ENCODE data around the gene GYG1.

The GYG1 gene

GRCh38 chr3:148998297-148998696, 7.0 kb downstream of the GYG1 start:
- H3K4me3 Mint-ChIP-seq, result peak overlapping the region; percentile 8 to 62
- no peak for DNase-seq
- H3K27ac Mint-ChIP-seq, result peak overlapping the region; percentile 75 to 92
- peaks cover 64% of the 10 kb centered on the region for H3K36me3 Mint-ChIP-seq (ENCODE audit: insufficient read depth)
- H3K9me3 Mint-ChIP-seq, result no peaks in the 10 kb centered on the region
- no peak for ATAC-seq (replicated peaks)
- no peaks in the 10 kb centered on the region for H3K27me3 Mint-ChIP-seq
- H3K4me1 Mint-ChIP-seq (ENCODE audit: low read depth in 2 of 2), result peaks cover 34 to 66% of the 10 kb centered on the region in 2 donors

GRCh38 chr3:148998715-148999423, 7.5 kb downstream of the GYG1 start:
- peaks cover 65% of the 10 kb centered on the region for H3K36me3 Mint-ChIP-seq (ENCODE audit: insufficient read depth)
- H3K4me1 Mint-ChIP-seq (ENCODE audit: low read depth in 2 of 2), result peaks cover 32 to 66% of the 10 kb centered on the region in 2 donors
- peak; percentile 49 for ATAC-seq (replicated peaks)

GRCh38 chr3:148999806-149000205, 8.5 kb downstream of the GYG1 start:
- ATAC-seq (replicated peaks) (no peak), DNase-seq (no peak)
- no peaks in the 10 kb centered on the region for H3K9me3 Mint-ChIP-seq
- peak overlapping the region in 1 of 2 donors; percentile 53 for H3K4me3 Mint-ChIP-seq
- no peaks in the 10 kb centered on the region for H3K27me3 Mint-ChIP-seq
- H3K36me3 Mint-ChIP-seq (ENCODE audit: insufficient read depth), result peaks cover 65% of the 10 kb centered on the region
- peaks cover 35 to 67% of the 10 kb centered on the region in 2 donors for H3K4me1 Mint-ChIP-seq (ENCODE audit: low read depth in 2 of 2)
- H3K27ac Mint-ChIP-seq, result peak overlapping the region; percentile 53 to 92

More at GRCh38 chr3:148998715-148999423, 7.5 kb downstream of the GYG1 start:
- H3K27me3 Mint-ChIP-seq, result no peaks in the 10 kb centered on the region
- peak overlapping the region; percentile 75 to 92 for H3K27ac Mint-ChIP-seq
- no peaks in the 10 kb centered on the region for H3K9me3 Mint-ChIP-seq
- DNase-seq, result no peak
- H3K4me3 Mint-ChIP-seq, result peak overlapping the region; percentile 40 to 62

GRCh38 chr3:149000206-149000745, 8.9 kb downstream of the GYG1 start:
- no peaks in the 10 kb centered on the region for H3K27me3 Mint-ChIP-seq
- H3K27ac Mint-ChIP-seq, result peak overlapping the region; percentile 53 to 92
- peaks cover 35 to 66% of the 10 kb centered on the region in 2 donors for H3K4me1 Mint-ChIP-seq (ENCODE audit: low read depth in 2 of 2)
- peak overlapping the region in 1 of 2 donors; percentile 53 for H3K4me3 Mint-ChIP-seq
- H3K9me3 Mint-ChIP-seq, result no peaks in the 10 kb centered on the region
- DNase-seq (no peak), ATAC-seq (replicated peaks) (no peak)
- peaks cover 63% of the 10 kb centered on the region for H3K36me3 Mint-ChIP-seq (ENCODE audit: insufficient read depth)

GRCh38 chr3:149001727-149002126, 10.4 kb downstream of the GYG1 start:
- Mint-ChIP-seq H3K4me3 (no peak overlapping the region), H3K4me1 (ENCODE audit: low read depth in 2 of 2) (peaks cover 27 to 52% of the 10 kb centered on the region in 2 donors), H3K27me3 (no peaks in the 10 kb centered on the region), H3K9me3 (no peaks in the 10 kb centered on the region), H3K36me3 (ENCODE audit: insufficient read depth) (peaks cover 58% of the 10 kb centered on the region), H3K27ac (no peak overlapping the region)
- ATAC-seq (replicated peaks) (no peak), DNase-seq (no peak)

GRCh38 chr3:149003653-149004305, 12.4 kb downstream of the GYG1 start:
- H3K4me1 Mint-ChIP-seq (ENCODE audit: low read depth in 2 of 2), result peaks cover 31 to 48% of the 10 kb centered on the region in 2 donors
- peaks cover 61% of the 10 kb centered on the region for H3K36me3 Mint-ChIP-seq (ENCODE audit: insufficient read depth)
- peak overlapping the region; percentile 67 to 82 for H3K27ac Mint-ChIP-seq
- H3K9me3 Mint-ChIP-seq, result no peaks in the 10 kb centered on the region
- peak; percentile 93 for ATAC-seq (replicated peaks)
- no peaks in the 10 kb centered on the region for H3K27me3 Mint-ChIP-seq
- DNase-seq, result peak; percentile 28 to 44 (median 40)
- peak overlapping the region; percentile 7 to 8 for H3K4me3 Mint-ChIP-seq

GRCh38 chr3:149004622-149005021, 13.3 kb downstream of the GYG1 start:
- ATAC-seq (replicated peaks) (no peak), DNase-seq (no peak)
- H3K36me3 Mint-ChIP-seq (ENCODE audit: insufficient read depth), result peaks cover 69% of the 10 kb centered on the region
- H3K27ac Mint-ChIP-seq, result peak overlapping the region; percentile 67 to 82
- no peaks in the 10 kb centered on the region for H3K9me3 Mint-ChIP-seq
- no peak overlapping the region for H3K4me3 Mint-ChIP-seq
- H3K4me1 Mint-ChIP-seq (ENCODE audit: low read depth in 2 of 2), result peaks cover 30 to 47% of the 10 kb centered on the region in 2 donors
- no peaks in the 10 kb centered on the region for H3K27me3 Mint-ChIP-seq

- H3K36me3 Mint-ChIP-seq (ENCODE audit: insufficient read depth), result peaks cover 69% of the 10 kb centered on the region
- no peak for ATAC-seq (replicated peaks)
- H3K9me3 Mint-ChIP-seq, result no peaks in the 10 kb centered on the region
- no peaks in the 10 kb centered on the region for H3K27me3 Mint-ChIP-seq
- H3K4me3 Mint-ChIP-seq, result no peak overlapping the region
- H3K4me1 Mint-ChIP-seq (ENCODE audit: low read depth in 2 of 2), result peaks cover 31 to 43% of the 10 kb centered on the region in 2 donors
- no peak overlapping the region for H3K27ac Mint-ChIP-seq
- no peak for DNase-seq
Observed at GRCh38 chr3:149005416-149005815, 14.1 kb downstream of the GYG1 start.

- Mint-ChIP-seq H3K9me3 (no peaks in the 10 kb centered on the region), H3K27me3 (no peaks in the 10 kb centered on the region), H3K4me1 (ENCODE audit: low read depth in 2 of 2) (peaks cover 43 to 45% of the 10 kb centered on the region in 2 donors), H3K36me3 (ENCODE audit: insufficient read depth) (peaks cover 75% of the 10 kb centered on the region), H3K4me3 (peak overlapping the region in 1 of 2 donors; percentile 46), H3K27ac (peak overlapping the region; percentile 86 to 91)
- ATAC-seq (replicated peaks), result no peak
- no peak for DNase-seq
Observed at GRCh38 chr3:149007567-149008257, 16.4 kb downstream of the GYG1 start.

GRCh38 chr3:149009732-149010131, 18.4 kb downstream of the GYG1 start:
- peak; percentile 61 to 62 (median 62) for DNase-seq
- Mint-ChIP-seq H3K27me3 (no peaks in the 10 kb centered on the region), H3K27ac (peak overlapping the region; percentile 86 to 91), H3K4me3 (peak overlapping the region; percentile 46 to 55), H3K9me3 (no peaks in the 10 kb centered on the region), H3K4me1 (ENCODE audit: low read depth in 2 of 2) (peaks cover 43 to 46% of the 10 kb centered on the region in 2 donors), H3K36me3 (ENCODE audit: insufficient read depth) (peaks cover 64% of the 10 kb centered on the region)
- ATAC-seq (replicated peaks), result peak; percentile 96

- peaks cover 64% of the 10 kb centered on the region for H3K36me3 Mint-ChIP-seq (ENCODE audit: insufficient read depth)
- H3K27me3 Mint-ChIP-seq, result no peaks in the 10 kb centered on the region
- DNase-seq (no peak), ATAC-seq (replicated peaks) (no peak)
- peaks cover 50 to 54% of the 10 kb centered on the region in 2 donors for H3K4me1 Mint-ChIP-seq (ENCODE audit: low read depth in 2 of 2)
- peak overlapping the region; percentile 54 to 55 for H3K4me3 Mint-ChIP-seq
- H3K9me3 Mint-ChIP-seq, result no peaks in the 10 kb centered on the region
- H3K27ac Mint-ChIP-seq, result peak overlapping the region; percentile 86 to 91
Observed at GRCh38 chr3:149010504-149010951, 19.2 kb downstream of the GYG1 start.

- H3K4me1 Mint-ChIP-seq (ENCODE audit: low read depth in 2 of 2), result peaks cover 54 to 58% of the 10 kb centered on the region in 2 donors
- no peak for ATAC-seq (replicated peaks)
- no peaks in the 10 kb centered on the region for H3K27me3 Mint-ChIP-seq
- H3K36me3 Mint-ChIP-seq (ENCODE audit: insufficient read depth), result peaks cover 64% of the 10 kb centered on the region
- peak overlapping the region; percentile 86 to 91 for H3K27ac Mint-ChIP-seq
- DNase-seq, result no peak
- no peaks in the 10 kb centered on the region for H3K9me3 Mint-ChIP-seq
- H3K4me3 Mint-ChIP-seq, result peak overlapping the region; percentile 54 to 55
Observed at GRCh38 chr3:149010966-149011365, 19.6 kb downstream of the GYG1 start.

GRCh38 chr3:149011676-149012075, 20.3 kb downstream of the GYG1 start:
- no peaks in the 10 kb centered on the region for H3K27me3 Mint-ChIP-seq
- DNase-seq (no peak), ATAC-seq (replicated peaks) (no peak)
- no peaks in the 10 kb centered on the region for H3K9me3 Mint-ChIP-seq
- peak overlapping the region; percentile 86 to 91 for H3K27ac Mint-ChIP-seq
- H3K4me1 Mint-ChIP-seq (ENCODE audit: low read depth in 2 of 2), result peaks cover 59 to 63% of the 10 kb centered on the region in 2 donors
- H3K36me3 Mint-ChIP-seq (ENCODE audit: insufficient read depth), result peaks cover 62% of the 10 kb centered on the region
- no peak overlapping the region for H3K4me3 Mint-ChIP-seq

Data from effector memory CD8-positive, alpha-beta T cell (primary cell).